Lung (tissue), 12 donors: ENCODE measurements around the gene SAFB2. TPM values are rescaled to one million over a fixed set of nuclear protein-coding genes. Genes with fewer than 3 reads are reported as not detected.

Experiments
- ATAC-seq: fragments of 200-7000 bp; cut with Tn5 transposase; one replicate; pipeline ENCODE4 v1.9.1; 2020; ENCODE audit warnings: moderate number of reproducible peaks; ENCODE audit not compliant: insufficient read depth, low FRiP score
- DNase-seq, 3 donors: peaks; one replicate each; pipeline ENCODE4 v3.0.0-alpha.2; 2013 to 2017
- H3K27ac ChIP-seq, 2 donors: one replicate each; pipeline ENCODE4 v1.5.1; 2013; ENCODE audit warnings: mild to moderate bottlenecking in 2 of 2, moderate library complexity in 2 of 2, control low read depth in 1 of 2, inconsistent platforms in 1 of 2, low read depth in 1 of 2, low read length in 1 of 2
- H3K27me3 ChIP-seq, 3 donors: one replicate each; pipeline ENCODE4 v1.5.1; 2013; ENCODE audit warnings: low read length in 2 of 3; ENCODE audit not compliant: control insufficient read depth in 3 of 3, insufficient read depth in 3 of 3
- H3K36me3 ChIP-seq, 4 donors: one replicate each; pipeline ENCODE4 v1.5.1; 2013; ENCODE audit warnings: low read length in 4 of 4, mild to moderate bottlenecking in 1 of 4, moderate library complexity in 1 of 4; ENCODE audit not compliant: control insufficient read depth in 4 of 4, insufficient read depth in 4 of 4
- H3K4me1 ChIP-seq, 5 donors: one replicate each; pipeline ENCODE4 v1.5.1; 2013; ENCODE audit warnings: low read length in 5 of 5, mild to moderate bottlenecking in 2 of 5, moderate library complexity in 1 of 5; ENCODE audit not compliant: control insufficient read depth in 5 of 5, insufficient read depth in 5 of 5
- H3K4me3 ChIP-seq: one replicate; pipeline ENCODE4 v1.5.1; 2013; ENCODE audit warnings: mild to moderate bottlenecking, control low read depth, moderate library complexity
- H3K9ac ChIP-seq, 2 donors: one replicate each; pipeline ENCODE4 v1.5.1; 2013; ENCODE audit warnings: low read length in 2 of 2, control low read depth in 1 of 2; ENCODE audit not compliant: insufficient read depth in 1 of 2
- H3K9me3 ChIP-seq, 4 donors: one replicate each; pipeline ENCODE4 v1.5.1; 2013; ENCODE audit warnings: low read length in 3 of 4, mild to moderate bottlenecking in 1 of 4, moderate library complexity in 1 of 4; ENCODE audit not compliant: control insufficient read depth in 4 of 4, insufficient read depth in 3 of 4
- CTCF ChIP-seq: IDR thresholded peaks from 2 replicates; pipeline ENCODE4 v1.5.1; 2012; ENCODE audit warnings: mild to moderate bottlenecking; ENCODE audit errors: control extremely low read depth, extremely low read depth
- WGBS, 2 donors: extraction: QIAGEN DNeasy Blood & Tissue Kit; methylation state at CpG; one replicate each; pipeline ENCODE4 v1.1.7; 2013; 5-methylcytosine and 5-hydroxymethylcytosine counted together
- polyA plus RNA-seq, 2 donors: library from polyadenylated mRNA; stranded (reverse); fragments of 200-250 nt; gene quantifications; one replicate each; pipeline ENCODE4 v1.2.1, GENCODE V29; 2013
- total RNA-seq, 2 donors: library from RNA; depleted of rRNA in 1 of 2; stranded (reverse); fragments of >200 nt in 1 of 2; gene quantifications; one replicate each; pipeline ENCODE4 v1.2.1, GENCODE V29; 2014 to 2021
- donor health status: control.
- donor health status: control.
- donor health status: Bipolar disorder and iron deficiency.
- donor health status: healthy.
- donor health status: DM: yes; HTN: yes; CAD: no.

Gene SAFB2
- total and polyA plus RNA-seq, 4 donors, result 39.7 to 88.6 (median 68.5) TPM

GRCh38 chr19:5592531-5593342 lies 29.8 kb downstream of the SAFB2 start:
- DNase-seq, result no peak
- H3K4me3 ChIP-seq, result no peak overlapping the region

GRCh38 chr19:5591476-5591875 lies 31.1 kb downstream of the SAFB2 start:
- H3K27ac ChIP-seq, result no peak overlapping the region
- DNase-seq (no peak), ATAC-seq (no peak)
- H3K27me3 ChIP-seq, result no peaks in the 10 kb centered on the region
- no peak for TF ChIP-seq CTCF
- H3K9me3 ChIP-seq, result no peaks in the 10 kb centered on the region
- no peak overlapping the region for H3K4me3 ChIP-seq
- H3K36me3 ChIP-seq, result peaks cover 23 to 86% (median 56%) of the 10 kb centered on the region in 4 donors
- peaks cover 0 to 1% (median 0%) of the 10 kb centered on the region in 5 donors for H3K4me1 ChIP-seq
- H3K9ac ChIP-seq, result no peak overlapping the region
- 97% methylated on average over 17 of the region's 17 CpGs for WGBS, 2 donors

More at GRCh38 chr19:5592531-5593342, 29.8 kb downstream of the SAFB2 start:
- WGBS, 2 donors, result 92 to 94% methylated on average over 24 of the region's 24 CpGs
- Histone ChIP-seq H3K9ac (no peak overlapping the region), H3K27me3 (no peaks in the 10 kb centered on the region), H3K36me3 (peaks cover 32 to 84% (median 55%) of the 10 kb centered on the region in 4 donors), H3K9me3 (no peaks in the 10 kb centered on the region), H3K4me1 (no peaks in the 10 kb centered on the region), H3K27ac (no peak overlapping the region)
- no peak for TF ChIP-seq CTCF
- no peak for ATAC-seq

GRCh38 chr19:5590865-5591154 lies 31.8 kb downstream of the SAFB2 start:
- no peak for TF ChIP-seq CTCF
- no peak for DNase-seq

More at GRCh38 chr19:5590865-5591154, 31.8 kb downstream of the SAFB2 start:
- peaks cover 0 to 8% (median 0%) of the 10 kb centered on the region in 5 donors for H3K4me1 ChIP-seq
- no peaks in the 10 kb centered on the region for H3K27me3 ChIP-seq
- ATAC-seq, result no peak
- H3K4me3 ChIP-seq, result no peak overlapping the region
- no peak overlapping the region for H3K27ac ChIP-seq
- WGBS, 2 donors, result 94 to 96% methylated on average over 9 of the region's 9 CpGs
- H3K9me3 ChIP-seq, result no peaks in the 10 kb centered on the region
- no peak overlapping the region for H3K9ac ChIP-seq
- H3K36me3 ChIP-seq, result peaks cover 23 to 86% (median 55%) of the 10 kb centered on the region in 4 donors
